ENCODE data around the gene SCRN2.

The SCRN2 gene

GRCh38 chr17:47840742-47841487, at the start of gene SCRN2:
TSS of gene SCRN2 (minus strand) at chr17:47841273. CDS start at chr17:47840843, 430 bp downstream.
- DNase-seq = peak; percentile 87

- peak; percentile 76 for DNase-seq
Observed at GRCh38 chr17:47889734-47890529, 48.9 kb upstream of the SCRN2 start.

DNA sequence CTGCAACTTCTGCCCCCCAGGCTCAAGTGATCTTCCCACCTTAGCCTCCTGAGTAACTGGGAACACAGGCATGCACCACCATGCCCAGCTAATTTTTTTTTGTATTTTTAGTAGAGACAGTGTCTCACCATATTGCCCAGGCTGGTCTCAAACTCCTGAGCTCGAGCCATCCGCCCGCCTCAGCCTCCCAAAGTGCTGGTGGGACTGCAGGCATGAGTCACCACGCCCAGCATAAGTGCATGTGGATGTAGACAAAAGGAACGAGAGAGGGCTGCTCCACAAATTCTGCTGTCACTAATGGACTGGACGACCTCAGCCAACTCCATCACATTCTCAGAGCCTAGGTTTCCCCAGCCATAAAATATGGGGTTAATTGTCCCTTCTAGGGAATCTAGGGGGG, 47.2 kb upstream of the SCRN2 start:
- no peak for DNase-seq

- DNase-seq = no peak
Observed at GRCh38 chr17:47884905-47885730, 44.0 kb upstream of the SCRN2 start.

DNA sequence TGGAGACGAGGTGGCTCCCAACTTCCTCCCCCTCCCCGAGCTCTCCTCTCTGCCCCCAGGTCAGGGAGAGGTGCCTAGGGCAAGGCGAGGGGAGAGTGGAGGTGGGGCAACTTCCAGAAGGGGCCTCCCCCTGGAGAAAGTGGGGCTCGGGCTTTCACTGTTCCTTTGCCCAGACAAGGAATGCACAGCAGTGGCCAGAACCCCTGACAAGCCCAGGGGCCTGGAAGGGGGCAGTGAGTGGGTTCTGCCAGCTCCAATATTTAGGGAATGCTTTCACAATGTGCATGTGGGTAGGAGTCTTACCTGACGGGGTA, 43.3 kb upstream of the SCRN2 start:
- no peak for DNase-seq

- DNase-seq = no peak
Observed at GRCh38 chr17:47883589-47884426, 42.7 kb upstream of the SCRN2 start.

DNA sequence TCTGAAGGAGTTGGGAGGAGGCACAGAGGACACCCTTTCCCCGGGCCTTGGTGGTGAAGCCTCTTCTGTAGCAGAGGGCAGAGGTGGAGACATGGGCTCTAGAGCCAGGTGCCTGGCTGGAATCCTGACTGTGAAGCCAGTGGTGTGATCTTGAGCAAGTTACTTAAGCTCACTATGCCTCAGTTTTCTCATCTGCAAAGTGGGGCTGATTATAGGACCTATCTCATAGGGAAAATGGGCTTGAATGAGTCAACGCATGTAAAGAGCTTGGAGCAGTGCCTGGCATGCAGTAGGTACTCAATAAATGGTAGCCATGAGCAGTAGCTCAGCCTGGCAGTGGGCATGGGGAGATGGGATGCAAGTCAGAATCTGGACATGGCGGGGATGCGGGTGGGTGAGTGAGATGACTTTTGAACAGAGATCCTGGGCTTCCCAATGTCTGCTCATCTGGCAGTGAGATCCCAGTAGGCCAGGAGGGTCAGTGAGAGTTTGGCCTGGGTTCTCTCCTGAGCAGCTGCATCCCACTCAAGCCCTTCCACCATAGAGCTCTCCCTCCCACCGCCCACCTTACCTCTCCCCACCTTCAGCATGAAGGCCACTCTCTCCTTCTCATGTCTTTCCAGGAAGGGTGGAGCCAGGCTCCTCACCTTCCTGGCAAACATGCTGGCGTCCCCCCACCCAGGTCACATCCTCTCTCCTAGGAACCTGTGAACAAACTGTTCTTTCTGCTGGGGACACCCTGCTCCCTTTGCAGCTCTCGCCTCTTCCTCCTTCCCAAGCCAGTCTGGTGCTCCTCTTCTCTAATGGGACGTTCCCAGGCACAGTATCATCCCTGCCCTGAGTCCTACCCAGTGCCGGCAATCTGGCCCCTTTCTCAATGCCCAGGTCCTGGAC, 41.9 kb upstream of the SCRN2 start:
- DNase-seq = no peak

DNA sequence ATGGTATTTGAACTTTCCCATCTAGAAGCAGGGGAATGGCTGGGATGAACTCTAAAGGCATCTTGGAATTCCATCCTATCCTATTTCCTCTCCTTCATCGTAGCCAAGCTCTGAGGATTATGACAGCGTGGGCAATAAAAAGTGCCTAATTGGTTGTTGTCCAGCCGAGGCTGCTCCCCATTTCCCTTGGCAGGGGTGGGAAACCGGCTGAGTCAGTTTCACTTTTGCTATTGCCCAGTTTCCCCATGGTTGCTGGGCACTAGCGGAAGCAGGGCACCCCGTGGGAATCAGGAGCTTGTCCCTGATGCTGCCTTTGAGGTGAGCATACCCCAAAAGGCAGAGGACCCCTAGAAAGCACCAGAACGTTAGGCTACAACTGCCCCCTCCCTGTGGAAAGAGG, 41.2 kb upstream of the SCRN2 start:
- no peak for DNase-seq

DNA sequence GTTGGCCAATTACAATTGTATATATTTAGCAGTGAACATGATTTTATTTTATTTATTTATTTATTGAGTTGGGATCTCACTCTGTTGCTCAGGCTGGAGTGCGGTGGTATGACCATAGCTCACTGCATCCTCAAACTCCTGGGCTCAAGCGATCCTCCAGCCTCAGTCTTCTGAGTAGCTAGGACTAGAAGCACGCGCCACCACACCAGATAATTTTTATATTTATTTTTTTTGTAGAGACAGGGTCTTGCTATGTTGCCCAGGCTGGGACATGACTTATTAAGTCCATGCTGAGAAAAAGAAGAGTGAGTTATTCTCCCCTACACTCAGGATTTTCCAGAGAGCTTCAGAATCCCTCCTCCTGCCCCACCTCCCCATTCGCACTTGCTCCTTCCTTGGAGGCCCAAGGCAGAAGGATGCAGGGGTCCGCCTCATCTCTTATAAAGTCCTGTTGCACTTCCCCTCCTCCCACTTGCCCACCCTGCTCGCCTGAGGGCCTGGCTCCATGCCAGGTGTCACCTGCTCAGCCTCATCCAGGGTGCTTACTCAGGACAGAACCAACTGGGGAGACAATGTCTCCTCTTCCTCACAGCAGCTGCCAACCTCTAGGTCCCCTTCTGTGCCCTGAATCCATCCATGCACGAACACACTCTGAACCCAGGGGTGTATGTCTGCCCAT, 38.8 kb upstream of the SCRN2 start:
- DNase-seq = no peak

GRCh38 chr17:47879028-47879585, 38.0 kb upstream of the SCRN2 start:
- no peak for DNase-seq

DNA sequence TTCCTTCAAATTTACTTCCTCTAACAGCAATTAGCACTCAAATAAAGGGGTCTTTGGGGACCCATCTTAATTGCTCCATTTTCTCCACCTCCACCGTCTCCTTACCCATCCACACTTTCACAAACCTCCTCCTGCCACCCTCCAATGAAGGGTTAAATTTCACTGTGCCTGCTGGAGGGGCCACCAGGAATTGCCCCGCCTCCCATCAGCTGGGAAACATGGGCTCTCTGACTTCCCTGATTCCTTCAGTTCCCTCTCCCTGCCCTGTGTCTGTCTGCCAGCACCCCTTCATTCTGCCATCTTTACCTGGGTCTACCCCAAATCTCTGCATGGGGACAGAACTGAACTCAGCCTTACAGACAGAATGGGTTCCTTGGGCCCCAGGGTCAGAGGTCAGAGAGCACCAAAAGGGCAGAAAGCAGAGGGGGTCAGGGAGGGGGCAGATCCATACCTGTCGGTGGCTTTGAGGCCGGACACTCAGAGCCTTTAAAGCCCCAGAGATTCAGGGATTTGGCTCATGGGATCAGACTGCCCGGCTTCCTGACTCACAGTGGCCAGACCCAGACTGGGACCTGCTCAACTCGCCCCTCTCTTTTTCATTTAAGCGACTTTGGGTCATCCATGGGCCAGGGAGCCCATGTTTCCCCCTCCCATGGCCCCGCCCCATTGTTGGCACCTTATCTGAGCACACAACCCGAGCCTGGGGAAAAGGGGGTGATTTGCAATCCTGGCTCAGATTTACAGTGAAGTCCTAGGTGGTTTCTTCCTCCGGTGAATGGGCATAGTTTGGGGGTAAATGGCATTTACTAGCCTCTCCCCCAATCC, 37.3 kb upstream of the SCRN2 start:
- no peak for DNase-seq

DNA sequence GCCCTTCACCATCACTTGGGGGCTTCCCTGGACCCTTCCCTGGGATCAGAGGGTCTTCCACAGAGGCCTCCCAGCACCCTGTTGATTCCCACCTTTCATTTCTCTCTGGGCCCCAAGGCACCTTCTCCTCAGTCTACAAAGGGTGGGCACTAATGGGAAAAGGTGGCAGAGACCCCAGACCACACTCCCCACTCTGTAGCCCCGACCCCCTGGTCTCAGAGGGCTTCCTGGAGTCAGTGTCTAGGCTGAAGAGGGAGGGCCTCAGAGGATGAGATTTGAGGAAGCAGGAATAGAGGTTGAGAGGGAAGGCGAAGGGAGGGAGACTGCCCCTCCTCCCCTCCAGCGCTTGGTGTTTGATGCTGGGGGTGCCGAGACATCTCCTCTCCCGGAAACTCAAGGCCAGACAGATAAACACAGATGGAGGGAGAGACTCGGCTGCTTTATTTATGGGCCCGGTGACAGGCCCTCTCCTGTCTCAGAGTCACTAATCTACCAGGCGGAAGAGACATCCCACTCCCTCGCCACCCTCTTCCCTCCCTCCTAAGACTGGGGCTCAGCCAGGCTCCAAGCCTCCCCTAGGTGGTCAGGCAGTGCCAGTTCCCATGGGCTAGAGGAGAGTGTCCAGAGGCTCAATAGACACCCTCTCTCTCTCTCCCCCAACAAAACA, 36.4 kb upstream of the SCRN2 start:
- DNase-seq = no peak

DNA sequence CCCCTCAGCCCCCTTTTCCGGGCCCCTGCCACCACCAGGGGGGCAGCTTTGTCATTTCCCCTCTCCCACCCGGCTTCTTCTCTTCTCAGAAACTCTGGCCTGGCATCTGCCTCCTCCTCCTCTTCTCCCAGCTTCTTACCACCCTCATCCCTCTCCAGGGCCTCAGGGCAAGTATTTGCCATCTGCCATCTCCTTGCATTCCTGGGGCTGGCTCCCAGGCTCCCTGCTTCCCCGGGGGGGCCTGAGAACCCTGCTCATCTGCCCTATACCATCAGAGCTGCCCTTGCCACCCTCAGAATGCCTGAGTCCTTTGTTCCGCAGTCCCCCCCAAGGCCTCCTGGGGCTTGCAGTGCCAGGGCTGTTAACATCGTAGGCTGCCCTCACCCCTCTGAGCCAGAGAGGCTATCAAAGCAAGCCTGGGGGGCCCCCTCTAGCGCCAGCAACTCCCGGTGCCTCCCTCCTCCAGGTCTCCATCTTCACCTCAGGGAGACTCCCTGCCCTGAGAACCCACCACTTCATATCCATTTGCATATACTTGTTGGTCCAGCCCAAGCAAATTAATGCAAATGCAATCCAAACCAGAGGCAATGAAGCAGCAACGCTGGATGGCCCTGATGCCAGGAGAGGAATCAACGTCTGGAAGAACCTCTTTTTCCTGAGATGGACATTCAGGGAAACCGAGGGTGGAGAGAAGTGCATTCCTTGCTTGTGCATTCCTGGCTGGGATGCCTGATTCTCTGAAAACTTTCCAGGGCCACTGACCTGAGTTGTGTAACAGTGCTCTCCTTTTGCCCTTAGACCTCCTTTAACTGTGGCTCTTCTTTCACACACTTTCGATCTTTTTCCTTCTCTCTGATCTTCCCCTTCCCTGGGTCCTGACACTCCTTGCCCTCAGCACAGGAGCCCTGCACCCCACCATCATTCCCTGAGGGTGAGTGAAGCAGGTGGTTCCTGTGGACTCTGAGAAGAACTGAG, 34.2 kb upstream of the SCRN2 start:
- DNase-seq = no peak

GRCh38 chr17:47873200-47874090, 32.4 kb upstream of the SCRN2 start:
- no peak for DNase-seq

GRCh38 chr17:47872651-47873161, 31.6 kb upstream of the SCRN2 start:
- no peak for DNase-seq

- no peak for DNase-seq
Observed at GRCh38 chr17:47872019-47872650, 31.1 kb upstream of the SCRN2 start.
